Endothelial cell of umbilical vein (primary cell): ENCODE data around the gene SUMF1. TPM values are rescaled to one million over a fixed set of nuclear protein-coding genes. Genes with fewer than 3 reads are reported as not detected.

Experiments used
- BruUV-seq: library from RNA; stranded (reverse); fragments of 400-500 nt; replicated peaks from 2 replicates; lab custom pipeline; 2021; lab: Mats Ljungman, UMichigan
- CTCF ChIA-PET: fragments of 300-600, 350-600 bp; sonication (Branson Sonifier 250); formaldehyde crosslinking; loops from one replicate; lab custom pipeline; 2021; ENCODE audit warnings: antibody characterized with exemption, inconsistent platforms; lab: Charles Lee
- POLR2A ChIA-PET: fragments of 300-600, 350-600 bp; sonication (Branson Sonifier 250); formaldehyde crosslinking; loops from one replicate; lab custom pipeline; 2021; ENCODE audit warnings: antibody characterized with exemption, inconsistent platforms; lab: Charles Lee
- DNase-seq: peaks from one replicate; pipeline ENCODE4 v3.0.0-alpha.2; 2011; ENCODE audit warnings: low read depth, low spot score
- FAIRE-seq: peaks from 2 replicates; lab custom pipeline; 2011; peaks lifted over from hg19 to GRCh38; lab: Jason Lieb, UNC
- H2AFZ ChIP-seq: 2 replicates; pipeline ENCODE4 v1.6.0; 2012; ENCODE audit warnings: low read depth, low read length, control low read depth, inconsistent platforms
- H3K27ac ChIP-seq: 2 replicates; pipeline ENCODE4 v1.5.1; 2011; ENCODE audit warnings: low read depth, mild to moderate bottlenecking, control low read depth, low read length, moderate library complexity; ENCODE audit not compliant: insufficient read depth
- H3K27me3 ChIP-seq, 2 experiments: 2 replicates each; pipeline versions ENCODE4 v1.6.0 to v1.6.1; 2011; ENCODE audit warnings: low read length in 2 of 2, mixed read lengths in 1 of 2; ENCODE audit not compliant: control insufficient read depth in 2 of 2, insufficient read depth in 2 of 2
- H3K36me3 ChIP-seq, 2 experiments: 2 replicates in 1 of 2; 3 replicates in 1 of 2; pipeline ENCODE4 v1.5.1; 2011; ENCODE audit warnings: low read length in 2 of 2, mild to moderate bottlenecking in 1 of 2, moderate library complexity in 1 of 2; ENCODE audit not compliant: control insufficient read depth in 2 of 2, insufficient read depth in 2 of 2; ENCODE audit errors: extremely low read depth in 1 of 2
- H3K4me1 ChIP-seq: 3 replicates; pipeline ENCODE4 v1.5.1; 2011; ENCODE audit warnings: mild to moderate bottlenecking, low read length; ENCODE audit not compliant: control insufficient read depth, insufficient read depth; ENCODE audit errors: extremely low read depth
- H3K4me2 ChIP-seq: 2 replicates; pipeline ENCODE4 v1.6.1; 2011; ENCODE audit warnings: low read length, control low read depth, mixed read lengths; ENCODE audit not compliant: insufficient read depth
- H3K4me3 ChIP-seq, 3 experiments: fragments of 200-600 bp in 1 of 3; sonication (generic), shearing (Covaris generic) in 1 of 3; replicated peaks in 1 of 3; 2 replicates each; pipeline ENCODE4 v1.5.1; 2011 to 2016; ENCODE audit warnings: control low read depth in 3 of 3, low read length in 3 of 3, mild to moderate bottlenecking in 2 of 3, inconsistent platforms in 1 of 3, low read depth in 1 of 3, moderate library complexity in 1 of 3; ENCODE audit not compliant: insufficient read depth in 1 of 3
- H3K79me2 ChIP-seq: 2 replicates; pipeline ENCODE4 v1.6.0; 2012; ENCODE audit warnings: low read length, inconsistent platforms; ENCODE audit not compliant: control insufficient read depth, insufficient read depth
- H3K9ac ChIP-seq: replicated peaks from 2 replicates; pipeline ENCODE3; 2011; ENCODE audit warnings: low read length, control low read depth; ENCODE audit not compliant: insufficient read depth; ENCODE audit errors: extremely low read depth
- H3K9me1 ChIP-seq: replicated peaks from 3 replicates; pipeline ENCODE4 v1.6.0; 2011; ENCODE audit warnings: mild to moderate bottlenecking, low read length; ENCODE audit not compliant: control insufficient read depth, insufficient read depth; ENCODE audit errors: extremely low read depth
- H3K9me3 ChIP-seq: replicated peaks from 2 replicates; pipeline ENCODE4 v1.5.1; 2012; ENCODE audit warnings: low read length, inconsistent platforms; ENCODE audit not compliant: control insufficient read depth, insufficient read depth
- H4K20me1 ChIP-seq: replicated peaks from 2 replicates; pipeline ENCODE3; 2011; ENCODE audit warnings: mild to moderate bottlenecking, low read length; ENCODE audit not compliant: control insufficient read depth, insufficient read depth; ENCODE audit errors: extremely low read depth
- EZH2 ChIP-seq: IDR thresholded peaks from 2 replicates; pipeline ENCODE4 v1.6.1; 2012; ENCODE audit warnings: borderline replicate concordance, low read depth, mild to moderate bottlenecking, moderate library complexity, low read length, inconsistent platforms; ENCODE audit not compliant: severe bottlenecking
- FOS ChIP-seq: IDR thresholded peaks from 2 replicates; pipeline ENCODE4 v1.6.1; 2011; ENCODE audit warnings: mild to moderate bottlenecking, low read length, moderate library complexity, borderline replicate concordance; ENCODE audit not compliant: insufficient read depth
- GATA2 ChIP-seq: IDR thresholded peaks from 2 replicates; pipeline ENCODE4 v1.7.0; 2011; ENCODE audit warnings: low read depth, mild to moderate bottlenecking, moderate library complexity, mixed read lengths, low read length; ENCODE audit not compliant: insufficient read length, insufficient read depth
- JUN ChIP-seq: IDR thresholded peaks from 2 replicates; pipeline ENCODE4 v1.6.1; 2011; ENCODE audit warnings: borderline replicate concordance, low read depth; ENCODE audit not compliant: insufficient read length, insufficient read depth
- MYC ChIP-seq: IDR thresholded peaks from one replicate; pipeline ENCODE4 v1.6.1; 2011; ENCODE audit warnings: mild to moderate bottlenecking, low read depth, low read length
- POLR2A ChIP-seq: IDR thresholded peaks from 2 replicates; pipeline ENCODE4 v1.6.1; 2012; ENCODE audit warnings: low read depth, mild to moderate bottlenecking, control low read depth, low read length
- POLR2AphosphoS5 ChIP-seq: IDR thresholded peaks from 2 replicates; pipeline ENCODE4 v1.6.1; 2012; ENCODE audit warnings: low read depth, mild to moderate bottlenecking, control low read depth, low read length, moderate library complexity; ENCODE audit not compliant: insufficient read depth
- dilution Hi-C: fragments of 300-500 bp; cut with MboI; formaldehyde crosslinking; loops from one replicate; pipeline ENCODE4 v1.15.0; 2019; ENCODE audit warnings: low sequenced_read_pairs; ENCODE audit not compliant: extremely low pct_ligation_motif_present
- intact Hi-C: fragments of 100-400 bp; cut with micrococcal nuclease; formaldehyde crosslinking; loops from one replicate; pipeline ENCODE4 v1.10.0; 2022
- polyA plus RNA-seq, 4 experiments: library from polyadenylated mRNA; depleted of rRNA in 3 of 4; stranded (reverse) in 3 of 4; unstranded in 1 of 4; fragments of >200 nt; gene quantifications; 2 replicates each; pipeline versions ENCODE4 v1.2.1 to v1.2.3, GENCODE V29; 2011 to 2012; ENCODE audit warnings: missing spikeins in 1 of 4
- total RNA-seq: library from RNA; stranded (reverse); gene quantifications from 2 replicates; pipeline ENCODE4 v1.2.3, GENCODE V29; 2021
- TF ChIP-seq, protein P1 (sequence below), 2 donors: IDR thresholded peaks; 1 replicate in 1 of 2; 2 replicates in 1 of 2; pipeline ENCODE4 v1.5.1; 2011; ENCODE audit warnings: low read length in 2 of 2, mild to moderate bottlenecking in 2 of 2, moderate library complexity in 2 of 2, control low read depth in 1 of 2, inconsistent platforms in 1 of 2, low read depth in 1 of 2; ENCODE audit not compliant: insufficient read depth in 1 of 2; ENCODE audit errors: extremely low read depth in 1 of 2
- TF ChIP-seq, protein P2 (sequence below): IDR thresholded peaks from 2 replicates; pipeline ENCODE4 v1.6.1; 2011; ENCODE audit not compliant: insufficient read depth, insufficient read length

Gene SUMF1
- total and polyA plus RNA-seq, 2 donors (not counting 3 experiments of a cell fraction or from before 2014, with no cell fraction given), result 31.5 to 46.8 TPM

DNA sequence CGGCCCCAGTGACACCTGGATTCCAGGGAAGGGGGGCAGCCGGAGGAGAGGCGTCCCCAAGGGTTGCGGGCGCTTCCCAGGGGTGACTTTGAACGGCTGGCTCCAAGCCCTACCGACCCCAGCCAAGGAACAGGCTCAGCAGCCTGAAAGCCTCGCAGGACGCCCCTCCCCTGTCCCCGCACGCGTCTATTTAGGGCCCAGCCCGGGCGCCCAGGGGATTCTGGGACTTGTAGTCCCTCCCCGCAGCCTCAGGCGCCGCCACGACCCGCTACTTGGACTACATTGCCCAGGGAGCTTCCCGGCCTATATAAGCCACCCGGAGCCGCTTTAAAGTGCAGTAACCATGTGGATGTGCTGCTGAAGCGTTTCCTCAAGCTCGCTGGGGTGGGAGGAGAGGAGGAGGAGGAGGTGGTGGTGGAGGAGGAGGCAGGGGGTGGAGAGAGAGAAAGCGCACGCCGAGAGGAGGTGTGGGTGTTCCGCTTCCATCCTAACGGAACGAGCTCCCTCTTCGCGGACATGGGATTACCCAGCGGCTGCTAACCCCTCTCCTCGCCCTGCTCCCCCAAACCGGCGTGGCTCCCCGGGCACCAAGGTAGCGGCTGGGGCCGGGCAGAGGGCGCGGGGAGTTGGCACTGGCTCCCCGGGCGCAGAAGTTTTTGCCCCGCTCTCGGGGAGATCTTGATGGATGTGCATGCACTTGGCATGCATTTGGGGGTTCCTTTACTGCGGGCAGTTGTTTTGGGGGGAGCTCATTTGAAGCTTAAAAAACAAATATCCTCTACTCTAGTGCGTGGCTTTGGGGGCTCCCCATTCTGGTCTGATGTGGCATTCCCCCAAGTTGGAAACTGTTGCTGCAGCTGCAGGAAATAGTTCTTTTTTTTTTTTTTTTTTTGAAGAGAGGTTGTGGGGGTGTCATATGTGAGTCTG is 26.2 kb upstream of the SUMF1 start, which contains the start of gene ITPR1:
Gene ITPR1 (plus strand): TSS at position 335 of the 927 bp plus-strand sequence. CDS start 23,144 bp downstream, outside the sequence.
- DNase-seq, result peak; percentile 99
- no peaks in the 10 kb centered on the region for H3K9me3 ChIP-seq
- no peaks in the 10 kb centered on the region for H4K20me1 ChIP-seq
- intact Hi-C loops (loop anchor here (1.0 to 10.0 kb wide), 10 partner anchors 19 to 1318 kb away; partner anchors contain the start of genes BHLHE40, CRBN, EDEM1 and SETMAR), dilution Hi-C loops (no loop called here)
- peak within 1 kb of the TSS; percentile 95 for H3K4me2 ChIP-seq
- no peaks in the 10 kb centered on the region for H3K9me1 ChIP-seq
- POLR2A ChIA-PET, result interaction anchor here (0.5 to 2.7 kb wide), 23 partner anchors 11 to 694 kb away, joined by 3 to 26 read pairs (median 6); partner anchors contain the start of genes EDEM1 and SUMF1
- no peaks in the 10 kb centered on the region for H3K36me3 ChIP-seq
- BruUV-seq, result TSS peak; percentile 31
- H2AFZ ChIP-seq, result peak within 1 kb of the TSS; percentile 92
- peak; percentile 97 for FAIRE-seq
- CTCF ChIA-PET, result interaction anchor here (0.6 to 8.6 kb wide), 20 partner anchors 11 to 697 kb away, joined by 3 to 111 read pairs (median 4); partner anchors contain the start of gene SUMF1
- H3K4me3 ChIP-seq, result peak within 1 kb of the TSS; percentile 75 to 88 (median 85)
- H3K9ac ChIP-seq, result peak within 1 kb of the TSS; percentile 88
- no peak for TF ChIP-seq JUN
- peak; percentile 99 for TF ChIP-seq POLR2AphosphoS5
- no peak for TF ChIP-seq EZH2
- no peak for TF ChIP-seq GATA2
- TF ChIP-seq FOS, result no peak
- TF ChIP-seq POLR2A, result peak; percentile 99
- peak; percentile 85 for TF ChIP-seq MYC
- TF ChIP-seq, protein P1, sequence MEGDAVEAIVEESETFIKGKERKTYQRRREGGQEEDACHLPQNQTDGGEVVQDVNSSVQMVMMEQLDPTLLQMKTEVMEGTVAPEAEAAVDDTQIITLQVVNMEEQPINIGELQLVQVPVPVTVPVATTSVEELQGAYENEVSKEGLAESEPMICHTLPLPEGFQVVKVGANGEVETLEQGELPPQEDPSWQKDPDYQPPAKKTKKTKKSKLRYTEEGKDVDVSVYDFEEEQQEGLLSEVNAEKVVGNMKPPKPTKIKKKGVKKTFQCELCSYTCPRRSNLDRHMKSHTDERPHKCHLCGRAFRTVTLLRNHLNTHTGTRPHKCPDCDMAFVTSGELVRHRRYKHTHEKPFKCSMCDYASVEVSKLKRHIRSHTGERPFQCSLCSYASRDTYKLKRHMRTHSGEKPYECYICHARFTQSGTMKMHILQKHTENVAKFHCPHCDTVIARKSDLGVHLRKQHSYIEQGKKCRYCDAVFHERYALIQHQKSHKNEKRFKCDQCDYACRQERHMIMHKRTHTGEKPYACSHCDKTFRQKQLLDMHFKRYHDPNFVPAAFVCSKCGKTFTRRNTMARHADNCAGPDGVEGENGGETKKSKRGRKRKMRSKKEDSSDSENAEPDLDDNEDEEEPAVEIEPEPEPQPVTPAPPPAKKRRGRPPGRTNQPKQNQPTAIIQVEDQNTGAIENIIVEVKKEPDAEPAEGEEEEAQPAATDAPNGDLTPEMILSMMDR (IDR thresholded peaks at IDR 0.05; ENCODE audit: extremely low read depth in 1 of 2, insufficient read depth in 1 of 2, low read depth in 1 of 2, low read length in 2 of 2), result no peak
- TF ChIP-seq, protein P2, sequence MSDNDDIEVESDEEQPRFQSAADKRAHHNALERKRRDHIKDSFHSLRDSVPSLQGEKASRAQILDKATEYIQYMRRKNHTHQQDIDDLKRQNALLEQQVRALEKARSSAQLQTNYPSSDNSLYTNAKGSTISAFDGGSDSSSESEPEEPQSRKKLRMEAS, result peak; percentile 61
- peaks cover 24% of the 10 kb centered on the region for H3K4me1 ChIP-seq
- no peaks in the 10 kb centered on the region for H3K79me2 ChIP-seq
- peaks cover 0 to 2% of the 10 kb centered on the region in 2 experiments for H3K27me3 ChIP-seq
- peak within 1 kb of the TSS; percentile 80 for H3K27ac ChIP-seq
